ENCODE data around the gene NAV2. TPM values are rescaled to one million over a fixed set of nuclear protein-coding genes. Genes with fewer than 3 reads are reported as not detected.

Gene NAV2
- total and polyA plus RNA-seq, 2 donors (not counting 1 experiment from before 2014, with no cell fraction given) = 8.1 to 14.0 TPM

DNA sequence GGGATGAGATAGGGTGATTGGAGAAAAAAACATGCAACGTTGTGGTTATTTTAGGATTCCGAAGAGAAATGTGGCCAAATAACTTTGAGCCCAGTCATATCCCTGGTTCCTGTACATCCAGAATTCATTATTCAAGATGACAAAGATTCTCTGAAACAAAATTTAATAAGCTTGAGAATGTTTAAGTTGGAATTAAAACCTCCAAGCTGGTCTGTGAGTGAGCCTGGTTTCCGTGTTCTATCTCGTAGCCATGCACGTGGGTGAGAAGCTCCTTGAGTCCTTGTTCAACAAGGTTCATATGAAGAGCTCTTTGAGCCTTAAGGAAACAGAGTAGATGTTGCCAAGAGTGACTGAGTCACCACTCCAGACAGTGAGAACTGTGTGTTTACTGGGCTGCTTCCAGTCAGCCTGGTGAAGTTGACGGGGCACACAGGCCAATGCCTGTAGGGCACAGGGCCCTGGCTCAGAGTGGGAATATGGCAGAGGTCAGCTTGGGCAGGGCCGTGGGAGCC is 206.5 kb downstream of the NAV2 start:
- Histone ChIP-seq H3K27ac (ENCODE audit: insufficient read depth, low read length) (peak overlapping the region; percentile 41), H3K79me2 (ENCODE audit: control insufficient read depth, insufficient read depth, low read length) (peaks cover 4% of the 10 kb centered on the region), H4K20me1 (ENCODE audit: control insufficient read depth, extremely low read depth, insufficient read depth, low read length) (no peaks in the 10 kb centered on the region), H3K9ac (ENCODE audit: insufficient read depth, low read length) (no peak overlapping the region), H3K36me3 (ENCODE audit: control insufficient read depth, insufficient read depth, low read length) (peaks cover 2% of the 10 kb centered on the region), H3K4me2 (ENCODE audit: extremely low read depth, insufficient read depth, low read length) (no peak overlapping the region), H2AFZ (ENCODE audit: low read length) (no peak overlapping the region), H3K27me3 (ENCODE audit: control insufficient read depth, insufficient read depth, low read length) (no peaks in the 10 kb centered on the region), H3K4me3 (replicated peaks in 1 of 4; ENCODE audit: control extremely low read depth in 1 of 4, insufficient read depth in 1 of 4, low read depth in 3 of 4, low read length in 4 of 4) (no peak overlapping the region), H3K9me3 (ENCODE audit: control insufficient read depth, insufficient read depth, low read depth, low read length) (no peaks in the 10 kb centered on the region), H3K4me1 (ENCODE audit: control insufficient read depth, extremely low read depth, insufficient read depth, low read length) (peaks cover 11% of the 10 kb centered on the region)
- TF ChIP-seq, protein P1, sequence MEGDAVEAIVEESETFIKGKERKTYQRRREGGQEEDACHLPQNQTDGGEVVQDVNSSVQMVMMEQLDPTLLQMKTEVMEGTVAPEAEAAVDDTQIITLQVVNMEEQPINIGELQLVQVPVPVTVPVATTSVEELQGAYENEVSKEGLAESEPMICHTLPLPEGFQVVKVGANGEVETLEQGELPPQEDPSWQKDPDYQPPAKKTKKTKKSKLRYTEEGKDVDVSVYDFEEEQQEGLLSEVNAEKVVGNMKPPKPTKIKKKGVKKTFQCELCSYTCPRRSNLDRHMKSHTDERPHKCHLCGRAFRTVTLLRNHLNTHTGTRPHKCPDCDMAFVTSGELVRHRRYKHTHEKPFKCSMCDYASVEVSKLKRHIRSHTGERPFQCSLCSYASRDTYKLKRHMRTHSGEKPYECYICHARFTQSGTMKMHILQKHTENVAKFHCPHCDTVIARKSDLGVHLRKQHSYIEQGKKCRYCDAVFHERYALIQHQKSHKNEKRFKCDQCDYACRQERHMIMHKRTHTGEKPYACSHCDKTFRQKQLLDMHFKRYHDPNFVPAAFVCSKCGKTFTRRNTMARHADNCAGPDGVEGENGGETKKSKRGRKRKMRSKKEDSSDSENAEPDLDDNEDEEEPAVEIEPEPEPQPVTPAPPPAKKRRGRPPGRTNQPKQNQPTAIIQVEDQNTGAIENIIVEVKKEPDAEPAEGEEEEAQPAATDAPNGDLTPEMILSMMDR (conservative IDR thresholded peaks at IDR 0.05 in 1 of 2, IDR thresholded peaks at IDR 0.05 in 1 of 2; ENCODE audit: low read depth in 1 of 2, low read length in 2 of 2) = no peak
- no peak for TF ChIP-seq EZH2 (IDR thresholded peaks at IDR 0.05; ENCODE audit: low read length, missing control alignments)
- DNase-seq (ENCODE audit: low read depth in 2 of 2) = peak; percentile 96 to 100

DNA sequence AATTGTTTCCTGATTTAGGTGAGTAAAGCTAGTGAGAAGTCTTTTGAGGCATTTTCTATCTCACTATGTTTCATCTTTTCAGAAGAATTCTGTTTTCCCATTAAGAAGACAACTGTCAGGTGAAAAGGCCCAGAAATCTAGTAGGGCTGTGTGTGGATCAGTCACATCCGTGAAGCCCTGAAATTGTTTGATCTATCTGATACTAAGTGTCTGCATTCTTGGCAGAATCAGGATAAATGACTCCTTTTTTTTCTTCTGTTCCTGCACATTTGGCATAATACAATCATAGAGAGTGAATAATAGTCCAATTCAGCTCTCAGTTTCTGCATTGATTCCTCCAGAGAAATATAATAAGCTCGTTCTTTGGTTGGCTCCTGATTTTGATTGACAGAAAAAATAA is 208.3 kb downstream of the NAV2 start:
- Histone ChIP-seq H3K4me1 (ENCODE audit: control insufficient read depth, extremely low read depth, insufficient read depth, low read length) (peaks cover 11% of the 10 kb centered on the region), H3K36me3 (ENCODE audit: control insufficient read depth, insufficient read depth, low read length) (peaks cover 2% of the 10 kb centered on the region), H3K9me3 (ENCODE audit: control insufficient read depth, insufficient read depth, low read depth, low read length) (no peaks in the 10 kb centered on the region), H2AFZ (ENCODE audit: low read length) (no peak overlapping the region), H3K27ac (ENCODE audit: insufficient read depth, low read length) (no peak overlapping the region), H3K4me2 (ENCODE audit: extremely low read depth, insufficient read depth, low read length) (no peak overlapping the region), H3K9ac (ENCODE audit: insufficient read depth, low read length) (no peak overlapping the region), H4K20me1 (ENCODE audit: control insufficient read depth, extremely low read depth, insufficient read depth, low read length) (no peaks in the 10 kb centered on the region), H3K79me2 (ENCODE audit: control insufficient read depth, insufficient read depth, low read length) (peaks cover 4% of the 10 kb centered on the region), H3K27me3 (ENCODE audit: control insufficient read depth, insufficient read depth, low read length) (no peaks in the 10 kb centered on the region), H3K4me3 (replicated peaks in 1 of 4; ENCODE audit: control extremely low read depth in 1 of 4, insufficient read depth in 1 of 4, low read depth in 3 of 4, low read length in 4 of 4) (no peak overlapping the region)
- TF ChIP-seq EZH2 (IDR thresholded peaks at IDR 0.05; ENCODE audit: low read length, missing control alignments) = no peak
- TF ChIP-seq, protein P1 (conservative IDR thresholded peaks at IDR 0.05 in 1 of 2, IDR thresholded peaks at IDR 0.05 in 1 of 2; ENCODE audit: low read depth in 1 of 2, low read length in 2 of 2) = no peak
- DNase-seq (ENCODE audit: low read depth in 2 of 2) = peak in 1 of 2 donors; percentile 40

DNA sequence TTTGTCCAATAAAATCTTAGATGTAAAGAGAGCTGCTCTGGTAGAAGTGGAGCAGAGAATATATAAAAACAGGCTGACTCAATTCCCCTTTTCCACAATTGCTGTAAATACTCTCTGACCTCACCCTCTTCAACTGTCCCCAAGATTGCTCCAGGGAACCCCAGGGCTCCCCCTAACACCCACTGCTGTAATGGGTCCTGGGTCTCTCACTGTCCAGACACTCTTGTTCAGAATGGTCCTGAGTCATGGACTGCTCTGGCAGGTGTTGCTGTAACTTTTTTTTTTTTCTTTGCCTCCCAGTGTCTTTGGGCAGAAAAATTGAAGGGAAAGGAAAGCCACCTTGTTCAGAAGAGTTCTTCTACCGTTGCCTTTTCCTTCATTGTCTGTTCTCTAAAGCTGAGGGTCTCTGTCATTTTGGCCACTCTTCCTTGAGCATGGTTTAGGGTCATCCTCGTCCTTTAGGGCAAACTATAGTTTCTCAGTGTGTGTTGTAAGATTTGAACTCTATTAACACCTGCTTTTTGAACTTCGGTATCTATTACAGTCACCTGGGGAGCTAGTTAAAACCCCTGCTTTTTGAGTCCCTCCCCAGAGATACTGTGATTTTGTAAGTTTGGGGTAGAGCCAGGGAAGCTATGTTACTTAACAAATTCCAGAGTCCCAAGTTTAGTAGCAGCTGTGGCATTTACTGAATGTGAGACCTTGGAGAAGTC is 209.5 kb downstream of the NAV2 start:
- H3K9me3 ChIP-seq (ENCODE audit: control insufficient read depth, insufficient read depth, low read depth, low read length) = no peaks in the 10 kb centered on the region
- no peak overlapping the region for H3K27ac ChIP-seq (ENCODE audit: insufficient read depth, low read length)
- peak in 1 of 2 donors; percentile 41 for DNase-seq (ENCODE audit: low read depth in 2 of 2)
- no peaks in the 10 kb centered on the region for H3K27me3 ChIP-seq (ENCODE audit: control insufficient read depth, insufficient read depth, low read length)
- H4K20me1 ChIP-seq (ENCODE audit: control insufficient read depth, extremely low read depth, insufficient read depth, low read length) = no peaks in the 10 kb centered on the region
- H3K4me3 ChIP-seq (replicated peaks in 1 of 4; ENCODE audit: control extremely low read depth in 1 of 4, insufficient read depth in 1 of 4, low read depth in 3 of 4, low read length in 4 of 4) = no peak overlapping the region
- H3K9ac ChIP-seq (ENCODE audit: insufficient read depth, low read length) = no peak overlapping the region
- no peak overlapping the region for H2AFZ ChIP-seq (ENCODE audit: low read length)
- H3K36me3 ChIP-seq (ENCODE audit: control insufficient read depth, insufficient read depth, low read length) = no peaks in the 10 kb centered on the region
- peaks cover 11% of the 10 kb centered on the region for H3K4me1 ChIP-seq (ENCODE audit: control insufficient read depth, extremely low read depth, insufficient read depth, low read length)
- H3K79me2 ChIP-seq (ENCODE audit: control insufficient read depth, insufficient read depth, low read length) = peaks cover 7% of the 10 kb centered on the region
- TF ChIP-seq, protein P1 (conservative IDR thresholded peaks at IDR 0.05 in 1 of 2, IDR thresholded peaks at IDR 0.05 in 1 of 2; ENCODE audit: low read depth in 1 of 2, low read length in 2 of 2) = no peak
- TF ChIP-seq EZH2 (IDR thresholded peaks at IDR 0.05; ENCODE audit: low read length, missing control alignments) = no peak
- no peak overlapping the region for H3K4me2 ChIP-seq (ENCODE audit: extremely low read depth, insufficient read depth, low read length)
